GM12801 (cell line): ENCODE data around the gene PSMC4.

Experiments used
- TF ChIP-seq, protein P1 (sequence below): IDR thresholded peaks from one replicate; pipeline ENCODE4 v1.5.1; 2011; ENCODE audit warnings: control low read depth; ENCODE audit not compliant: insufficient read length; ENCODE audit errors: extremely low read depth

The PSMC4 gene

DNA sequence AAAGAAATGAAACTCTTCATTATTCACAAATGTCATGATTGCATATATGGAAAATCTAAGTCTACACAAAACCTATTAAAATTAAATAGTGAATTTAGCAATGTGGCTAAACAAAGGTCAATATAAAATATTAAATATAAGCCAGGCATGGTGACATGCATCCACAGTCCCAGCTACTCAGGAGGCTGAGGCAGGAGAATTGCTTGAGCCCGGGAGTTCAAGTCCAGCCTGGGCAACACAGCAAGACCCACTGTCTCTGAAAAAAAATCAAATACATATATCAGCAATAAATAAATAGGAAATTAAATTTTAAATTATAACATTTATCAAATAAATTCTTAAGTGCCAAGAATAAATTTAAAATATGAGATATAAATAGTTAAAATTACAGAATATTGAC is 11.9 kb downstream of the PSMC4 start:
- TF ChIP-seq, protein P1, sequence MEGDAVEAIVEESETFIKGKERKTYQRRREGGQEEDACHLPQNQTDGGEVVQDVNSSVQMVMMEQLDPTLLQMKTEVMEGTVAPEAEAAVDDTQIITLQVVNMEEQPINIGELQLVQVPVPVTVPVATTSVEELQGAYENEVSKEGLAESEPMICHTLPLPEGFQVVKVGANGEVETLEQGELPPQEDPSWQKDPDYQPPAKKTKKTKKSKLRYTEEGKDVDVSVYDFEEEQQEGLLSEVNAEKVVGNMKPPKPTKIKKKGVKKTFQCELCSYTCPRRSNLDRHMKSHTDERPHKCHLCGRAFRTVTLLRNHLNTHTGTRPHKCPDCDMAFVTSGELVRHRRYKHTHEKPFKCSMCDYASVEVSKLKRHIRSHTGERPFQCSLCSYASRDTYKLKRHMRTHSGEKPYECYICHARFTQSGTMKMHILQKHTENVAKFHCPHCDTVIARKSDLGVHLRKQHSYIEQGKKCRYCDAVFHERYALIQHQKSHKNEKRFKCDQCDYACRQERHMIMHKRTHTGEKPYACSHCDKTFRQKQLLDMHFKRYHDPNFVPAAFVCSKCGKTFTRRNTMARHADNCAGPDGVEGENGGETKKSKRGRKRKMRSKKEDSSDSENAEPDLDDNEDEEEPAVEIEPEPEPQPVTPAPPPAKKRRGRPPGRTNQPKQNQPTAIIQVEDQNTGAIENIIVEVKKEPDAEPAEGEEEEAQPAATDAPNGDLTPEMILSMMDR, result no peak

DNA sequence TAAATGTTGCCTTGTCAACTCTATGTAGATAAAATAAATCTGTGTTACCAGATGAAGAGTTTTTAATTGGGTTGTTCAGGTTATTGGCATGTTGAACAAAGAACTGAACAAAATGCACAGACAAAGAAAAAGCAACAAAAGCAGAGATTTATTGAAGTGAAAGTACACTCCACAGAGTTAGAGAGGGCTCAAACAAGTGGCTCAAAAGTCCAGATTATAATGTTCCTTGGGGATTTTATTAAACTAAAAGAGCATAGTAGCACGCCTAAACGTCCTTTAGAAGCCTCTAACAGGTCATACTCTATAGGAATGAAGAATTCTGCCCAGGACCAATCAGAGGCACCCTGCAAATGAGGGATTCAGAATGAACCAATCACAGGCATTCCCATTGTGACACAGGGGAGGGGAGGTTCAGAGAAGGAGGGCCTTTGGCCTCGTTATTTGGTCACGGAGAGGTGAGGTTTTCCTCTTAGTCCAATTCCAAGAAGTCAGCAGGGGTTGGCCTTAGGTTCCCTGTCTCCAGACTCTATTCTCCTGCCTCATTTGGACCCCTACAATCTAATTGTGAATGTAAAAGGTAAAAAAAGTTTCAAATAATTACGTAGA is 12.8 kb downstream of the PSMC4 start:
- TF ChIP-seq, protein P1, result no peak

DNA sequence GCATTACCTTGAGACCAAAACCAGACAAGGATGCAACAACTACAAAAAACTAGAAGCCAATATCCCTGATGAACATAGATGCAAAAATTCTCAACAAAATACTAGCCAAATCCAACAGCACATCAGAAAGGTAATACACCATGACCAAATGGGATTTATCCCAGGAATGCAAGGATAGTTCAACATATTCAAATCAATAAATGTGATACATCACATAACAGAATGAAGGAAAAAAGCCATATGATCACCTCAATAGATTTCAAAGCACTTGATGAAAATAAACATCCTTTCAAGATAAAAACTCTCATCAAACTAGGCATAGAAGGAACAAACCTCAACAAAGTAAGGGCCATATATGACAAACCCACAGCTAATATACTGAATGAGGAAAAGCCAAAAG is 15.7 kb downstream of the PSMC4 start:
- TF ChIP-seq, protein P1, result no peak

DNA sequence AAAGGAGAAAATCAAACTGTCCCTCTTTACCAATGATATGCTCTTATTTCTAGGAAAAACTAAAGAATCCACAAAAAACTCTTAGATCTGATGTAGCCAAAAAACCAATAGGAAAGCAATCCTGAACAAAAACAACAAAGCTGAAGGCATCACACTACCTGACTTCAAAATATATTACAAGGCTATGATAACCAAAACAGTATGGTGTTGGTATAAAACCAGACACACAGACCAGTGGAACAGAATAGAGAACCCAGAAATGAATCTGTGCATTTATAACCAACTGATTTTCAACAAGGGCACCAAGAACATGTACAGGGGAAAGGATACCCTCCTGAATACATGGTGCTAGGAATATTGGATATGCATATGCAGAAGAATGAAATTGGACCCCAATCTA is 16.2 kb downstream of the PSMC4 start:
- TF ChIP-seq, protein P1, result no peak

DNA sequence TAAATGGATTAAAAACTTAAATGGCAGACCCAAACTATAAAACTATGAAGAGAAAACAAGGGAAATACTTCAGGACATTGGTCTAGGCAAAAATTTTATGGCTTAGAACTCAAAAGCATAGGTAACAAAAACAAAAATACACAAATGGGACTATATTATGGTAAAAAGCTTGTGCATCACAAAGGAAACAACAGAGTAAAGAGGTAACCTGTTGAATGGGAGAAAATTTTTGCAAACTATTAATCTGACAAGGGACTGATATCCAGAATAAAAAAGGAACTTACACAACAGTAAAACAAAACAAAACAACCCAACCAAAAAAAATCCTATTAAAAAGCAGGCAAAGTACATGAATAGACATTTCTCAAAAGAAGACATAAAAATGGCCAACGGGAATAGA is 16.6 kb downstream of the PSMC4 start:
- TF ChIP-seq, protein P1, result no peak

DNA sequence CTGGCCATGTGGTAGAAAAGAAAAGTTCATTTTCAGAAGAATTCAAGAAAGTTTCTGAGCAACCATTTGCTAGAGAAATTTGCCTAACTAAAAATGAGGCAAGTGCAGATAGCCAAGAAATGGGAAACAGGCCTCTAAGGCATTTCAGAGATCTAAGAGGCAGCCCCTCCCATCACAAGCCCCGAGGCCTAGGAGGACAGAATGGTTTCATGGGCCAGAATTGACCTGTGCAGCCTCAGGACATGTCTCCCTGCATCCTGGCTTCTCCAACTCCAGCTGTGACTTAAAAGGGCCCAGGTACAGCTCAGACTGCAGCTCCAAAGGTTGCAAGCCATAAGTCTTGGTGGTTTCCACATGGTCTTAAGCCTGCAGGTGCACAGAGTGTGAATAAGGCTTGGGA is 22.6 kb downstream of the PSMC4 start:
- TF ChIP-seq, protein P1, result no peak

DNA sequence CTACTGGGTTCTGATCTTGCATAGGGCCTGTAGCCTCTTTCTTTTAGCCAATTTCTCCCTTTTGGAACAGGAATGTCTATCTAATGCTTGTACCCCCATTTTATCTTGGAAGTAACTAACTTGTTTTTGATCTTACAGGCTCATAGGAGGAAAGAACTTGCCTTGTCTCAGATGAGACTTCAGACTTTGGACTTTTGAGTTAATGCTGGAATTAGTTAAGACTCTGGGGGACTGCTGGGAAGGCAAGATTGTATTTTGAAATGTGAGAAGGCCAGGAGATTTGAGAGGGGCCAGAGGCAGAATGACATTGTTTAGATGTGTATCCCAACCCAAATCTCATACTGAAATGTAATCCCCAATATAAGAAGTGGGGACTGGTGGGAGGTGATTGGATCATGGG is 23.4 kb downstream of the PSMC4 start:
- TF ChIP-seq, protein P1, result no peak
